Right ventricle myocardium inferior (tissue), 1 donor: ENCODE measurements around the gene CA11. TPM values are rescaled to one million over a fixed set of nuclear protein-coding genes. Genes with fewer than 3 reads are reported as not detected.

Experiments used
- ATAC-seq: fragments of 200-7000 bp; cut with Tn5 transposase; one replicate; pipeline ENCODE4 v1.9.1; 2020; ENCODE audit warnings: mild to moderate bottlenecking, moderate library complexity
- DNase-seq: peaks from one replicate; pipeline ENCODE4 v3.0.0; 2021; ENCODE audit errors: missing footprints
- intact Hi-C: fragments of 100-400 bp; cut with DNase I; formaldehyde crosslinking; loops from one replicate; pipeline ENCODE4 v1.11.0; 2022
- total RNA-seq: library from RNA; stranded (reverse); fragmentation: NEBNext Ultra II Directional; extraction: Animal tissue kit (Norgen Biotek cat#: 25700); gene quantifications from one replicate; pipeline ENCODE4 v1.2.1, GENCODE V29; 2021
- donor health status: DM: no; HTN: yes; CAD: no; lungs with severe emphysema.

The CA11 gene
- total RNA-seq, 1 donor from 2014 or later: 8.4 TPM

DNA sequence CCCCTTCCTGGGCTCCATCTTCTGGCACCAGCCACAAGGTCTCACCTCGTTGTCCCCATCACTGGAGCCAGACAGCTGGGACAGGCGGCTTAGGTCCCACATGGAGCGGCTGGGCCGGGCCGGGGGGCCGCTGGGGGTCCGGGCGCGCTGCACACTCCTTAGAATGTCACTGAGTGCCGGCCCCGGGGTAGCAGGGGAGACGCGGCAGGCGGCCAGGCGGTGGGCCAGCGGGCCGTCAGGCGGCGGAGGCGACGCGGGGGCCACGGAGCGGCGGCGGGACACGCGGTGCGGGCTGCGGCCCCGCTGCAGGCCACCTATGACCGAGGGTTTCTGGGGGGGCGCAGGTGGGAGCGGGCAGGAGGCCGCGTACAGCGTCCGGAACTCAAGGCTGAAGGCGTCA is 42.5 kb downstream of the CA11 start:
- DNase-seq (peak; percentile 30), ATAC-seq (no peak)
- intact Hi-C loops: no loop called here

DNA sequence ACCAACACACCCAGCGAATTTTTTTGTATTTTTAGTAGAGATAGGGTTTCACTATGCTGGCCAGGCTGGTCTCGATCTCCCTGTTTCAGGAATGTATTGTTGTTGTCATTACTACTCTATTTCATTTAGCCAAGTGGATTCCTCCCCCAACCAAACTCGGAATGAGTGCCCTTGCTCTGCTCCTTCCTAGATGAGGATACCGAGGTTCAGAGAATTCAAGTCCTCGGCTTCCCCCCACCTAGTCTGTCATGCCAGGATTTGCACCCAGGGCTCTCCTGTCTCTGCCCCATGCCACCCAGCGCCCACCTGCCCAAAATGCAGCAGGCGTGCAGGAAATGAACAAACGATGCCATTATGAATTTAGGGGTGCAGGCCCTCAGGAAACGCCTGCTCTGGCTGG is 43.0 kb downstream of the CA11 start:
- ATAC-seq (no peak), DNase-seq (peak; percentile 9)

DNA sequence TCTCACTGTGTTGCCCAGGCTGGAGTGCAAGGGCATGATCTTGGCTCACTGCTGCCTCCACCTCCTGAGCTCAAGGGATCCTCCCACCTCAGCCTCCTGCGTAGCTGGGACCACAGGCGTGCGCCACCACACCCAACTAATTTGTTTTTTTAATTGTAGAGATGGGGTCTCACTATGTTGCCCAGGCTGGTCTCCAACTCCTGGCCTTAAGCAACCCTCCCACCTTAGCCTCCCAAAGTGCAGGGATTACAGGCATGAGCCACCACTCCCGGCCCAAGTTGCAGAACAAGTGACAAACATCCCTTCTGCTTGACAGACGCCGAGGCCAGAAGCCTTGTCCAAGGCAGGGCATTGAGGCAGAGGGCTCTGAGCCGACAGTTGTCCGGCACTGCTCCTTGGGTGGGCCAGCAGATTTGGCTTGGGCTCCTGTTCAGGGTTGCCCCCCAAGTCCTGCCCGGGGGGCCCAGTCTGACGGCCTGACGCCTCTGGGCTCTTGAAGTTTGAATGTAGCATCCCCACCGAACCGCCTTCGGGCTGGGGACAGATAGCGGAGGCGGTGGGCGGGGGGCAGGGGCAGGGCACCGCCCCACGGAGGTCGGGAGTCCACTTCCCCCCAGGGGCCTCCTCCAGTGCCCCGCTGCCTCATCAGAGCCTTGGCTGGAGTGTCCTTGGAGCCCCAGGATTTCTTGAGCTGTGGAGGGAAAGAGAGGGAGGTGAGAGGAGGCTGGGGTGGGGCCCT is 45.1 kb downstream of the CA11 start:
- intact Hi-C loops: no loop called here
- ATAC-seq (no peak), DNase-seq (no peak)

More for the DNA sequence above, 43.0 kb downstream of the CA11 start:
- intact Hi-C loops: no loop called here

DNA sequence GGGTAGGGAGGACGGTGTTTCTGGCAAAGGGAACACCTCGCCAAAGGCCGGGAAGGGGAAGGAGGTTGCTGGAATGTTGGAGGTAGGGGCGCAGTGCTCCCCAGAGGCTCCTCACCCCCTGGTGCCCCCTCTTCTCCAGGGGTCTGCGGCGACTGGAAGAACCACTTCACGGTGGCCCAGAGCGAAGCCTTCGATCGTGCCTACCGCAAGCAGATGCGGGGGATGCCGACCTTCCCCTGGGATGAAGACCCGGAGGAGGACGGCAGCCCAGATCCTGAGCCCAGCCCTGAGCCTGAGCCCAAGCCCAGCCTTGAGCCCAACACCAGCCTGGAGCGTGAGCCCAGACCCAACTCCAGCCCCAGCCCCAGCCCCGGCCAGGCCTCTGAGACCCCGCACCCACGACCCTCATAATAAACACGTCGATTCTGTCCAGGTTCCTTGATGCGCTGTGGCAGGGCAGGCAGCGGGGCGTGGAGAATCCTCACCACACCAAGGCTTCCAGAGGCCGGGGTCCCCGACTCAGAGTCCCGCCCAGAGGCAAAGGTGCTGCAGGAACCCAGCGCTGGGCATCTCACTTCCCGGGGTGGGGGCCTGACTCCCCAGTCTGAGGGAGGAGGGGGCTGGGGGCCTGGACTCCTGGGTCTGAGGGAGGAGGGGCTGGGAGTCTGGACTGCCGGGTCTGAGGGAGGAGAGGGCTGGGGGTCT is 46.8 kb downstream of the CA11 start:
- DNase-seq: no peak

DNA sequence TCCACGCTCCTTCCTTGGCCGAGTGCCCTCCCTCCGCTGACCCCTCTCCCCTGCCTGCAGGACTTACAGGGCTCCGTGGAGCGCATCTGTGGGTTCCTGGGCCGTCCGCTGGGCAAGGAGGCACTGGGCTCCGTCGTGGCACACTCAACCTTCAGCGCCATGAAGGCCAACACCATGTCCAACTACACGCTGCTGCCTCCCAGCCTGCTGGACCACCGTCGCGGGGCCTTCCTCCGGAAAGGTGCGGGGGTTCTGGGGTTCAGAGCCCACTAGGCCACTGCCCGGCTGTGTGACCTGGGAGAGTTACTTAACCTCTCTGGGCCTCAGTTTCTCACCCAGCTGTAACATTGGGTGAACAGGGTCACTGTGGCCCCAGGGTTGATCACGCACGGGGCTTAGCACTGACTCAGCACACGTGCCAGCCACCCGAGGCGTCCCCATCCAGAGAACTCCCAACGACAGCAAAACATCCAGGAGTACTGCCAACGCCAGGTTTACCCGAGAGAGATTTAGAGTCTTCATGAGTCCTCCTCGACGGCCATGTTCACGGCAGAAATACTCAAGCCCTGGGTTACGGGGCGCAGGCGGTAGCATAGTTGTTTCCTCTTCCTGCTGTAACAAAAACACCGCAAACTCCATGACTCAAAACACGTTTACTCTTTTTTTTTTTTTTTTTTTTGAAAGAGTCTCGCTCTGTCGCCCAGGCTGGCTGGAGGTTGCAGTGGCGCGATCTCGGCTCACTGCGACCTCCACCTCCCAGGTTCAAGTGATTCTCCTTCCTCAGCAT is 49.1 kb downstream of the CA11 start:
- no peak for DNase-seq
- no peak for ATAC-seq
- intact Hi-C loops: no loop called here

More for the DNA sequence above, 46.8 kb downstream of the CA11 start:
- ATAC-seq: no peak
- intact Hi-C loops: no loop called here

DNA sequence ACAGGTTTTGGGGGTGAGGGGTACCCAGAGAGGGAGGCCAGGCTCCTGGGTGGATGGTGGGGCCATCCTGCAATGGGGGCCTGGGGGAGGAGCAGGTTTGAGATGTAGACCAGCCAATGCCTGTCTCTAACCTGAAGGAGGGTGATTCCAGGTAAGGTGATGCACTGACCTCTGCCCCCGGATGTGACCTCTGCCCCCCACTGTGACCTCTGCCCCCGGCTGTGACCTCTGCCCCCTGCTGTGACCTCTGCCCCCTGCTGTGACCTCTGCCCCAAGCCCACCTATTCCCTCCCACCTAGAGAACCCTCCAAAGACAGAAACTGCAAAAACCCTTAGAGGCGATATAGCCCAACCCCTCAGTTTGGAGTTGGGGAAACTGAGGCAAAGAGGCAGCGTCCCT is 49.8 kb downstream of the CA11 start:
- ATAC-seq (no peak), DNase-seq (no peak)
- intact Hi-C loops: no loop called here

DNA sequence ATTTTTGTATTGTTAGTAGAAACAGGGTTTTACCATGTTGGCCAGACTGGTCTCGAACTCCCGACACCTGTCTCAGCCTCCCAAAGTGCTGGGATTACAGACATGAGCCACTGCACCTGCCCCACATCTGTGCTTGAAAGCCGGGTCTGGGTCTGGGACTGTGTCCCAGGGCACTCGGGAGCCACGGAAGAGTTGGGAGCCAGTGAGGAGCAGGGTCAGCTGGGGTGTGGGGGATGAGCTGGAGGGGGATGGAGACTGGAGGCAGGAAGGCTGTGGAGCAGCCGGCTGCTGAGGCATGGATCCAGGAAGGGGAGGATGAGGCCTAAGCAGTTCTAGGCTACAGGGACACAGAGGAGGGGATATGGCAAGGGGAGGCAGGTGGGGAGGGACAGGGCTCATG is 50.2 kb downstream of the CA11 start:
- ATAC-seq: no peak
- intact Hi-C loops: no loop called here
- DNase-seq: no peak

DNA sequence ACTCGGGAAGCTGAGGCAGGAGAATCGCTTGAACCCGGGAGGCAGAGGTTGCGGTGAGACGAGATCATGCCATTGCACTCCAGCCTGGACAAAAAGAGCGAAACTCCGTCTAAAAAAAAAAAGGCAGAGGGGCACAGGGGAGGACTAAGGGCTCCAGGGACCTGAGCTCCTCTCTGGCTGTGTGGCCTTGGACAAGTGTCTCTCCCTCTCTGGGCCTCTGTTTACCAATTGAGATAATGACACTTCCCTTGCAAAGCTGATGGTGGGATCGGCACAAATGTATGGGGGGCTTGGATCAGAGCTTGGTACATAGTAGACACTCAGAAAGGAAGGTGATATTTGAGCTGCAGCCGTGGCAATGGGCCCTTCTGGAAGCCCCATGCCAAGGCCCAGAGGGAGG is 50.8 kb downstream of the CA11 start:
- ATAC-seq: no peak
- intact Hi-C loops: no loop called here
- DNase-seq: no peak

DNA sequence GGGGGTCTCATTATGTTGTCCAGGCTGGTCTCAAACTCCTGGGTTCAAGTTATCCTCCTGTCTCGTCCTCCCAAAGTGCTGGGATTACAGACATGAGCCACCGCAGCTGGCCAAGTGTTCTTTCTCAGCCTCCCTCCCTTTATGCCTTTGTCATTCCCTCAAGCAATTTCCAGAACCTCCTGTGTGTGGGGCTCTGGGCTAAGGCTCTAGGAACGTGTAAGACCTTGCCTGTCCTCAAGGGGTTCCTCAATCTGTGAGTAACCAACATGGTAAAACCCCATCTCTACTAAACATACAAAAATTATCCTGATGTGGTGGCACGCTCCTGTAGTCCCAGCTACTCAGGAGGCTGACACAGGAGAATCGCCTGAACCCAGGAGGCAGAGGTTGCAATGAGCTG is 55.0 kb downstream of the CA11 start:
- intact Hi-C loops: no loop called here
- ATAC-seq: no peak
- no peak for DNase-seq

DNA sequence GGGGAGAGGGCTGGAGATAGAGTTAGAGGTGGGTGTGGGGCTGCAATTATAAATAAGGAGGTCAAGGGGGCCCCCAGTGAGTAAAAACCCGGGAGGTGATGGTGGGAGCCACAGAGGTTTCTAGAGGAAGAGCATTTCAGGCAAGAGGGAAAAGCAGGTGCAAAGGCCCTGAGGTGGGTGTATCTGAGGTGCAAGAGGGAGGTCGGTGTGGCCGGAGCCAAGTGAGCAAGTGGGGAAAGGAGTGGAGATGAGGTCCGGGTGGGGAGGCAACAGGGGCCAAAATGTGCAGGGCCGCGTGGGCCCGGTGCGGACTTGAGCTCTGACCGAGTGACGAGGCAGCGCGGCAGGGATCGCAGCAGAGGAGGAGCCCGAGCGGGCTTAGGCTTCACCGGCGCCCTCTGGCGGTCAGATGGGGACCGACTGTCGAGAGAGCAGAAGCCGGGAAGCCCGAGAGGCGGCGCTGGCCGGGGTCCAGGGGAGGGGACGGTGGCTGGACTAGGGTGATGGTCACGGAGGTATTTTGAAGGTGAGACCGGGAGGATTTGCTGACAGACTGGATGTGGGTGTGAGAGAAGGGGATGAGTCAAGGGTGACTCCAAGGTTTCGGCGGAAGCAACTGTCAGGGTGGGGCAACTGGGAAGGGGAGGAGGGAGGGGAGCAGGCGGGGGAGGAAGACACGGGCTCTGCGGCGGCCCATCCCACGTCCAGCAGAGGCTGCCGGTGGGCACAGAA is 57.2 kb downstream of the CA11 start:
- DNase-seq (peak; percentile 96), ATAC-seq (peak; percentile 83)
- intact Hi-C loops: loop anchor here (2.0 kb wide), 1 partner anchor 322 kb away; no protein-coding TSS in a partner anchor

Other genes starting within 250 kb of the CA11 start
- 17.7 TPM for gene GRWD1, start 200.2 kb downstream of the CA11 start, total RNA-seq
- 0.19 TPM for gene KCNJ14, start 190.6 kb downstream of the CA11 start, total RNA-seq
- 30.7 TPM for gene CYTH2, start 176.8 kb downstream of the CA11 start, total RNA-seq
- 0.70 TPM for gene LMTK3, start 134.4 kb downstream of the CA11 start, total RNA-seq
- 0.43 TPM for gene SULT2B1, start 94.0 kb downstream of the CA11 start, total RNA-seq
- not detected for gene SPACA4, start 39.4 kb downstream of the CA11 start, total RNA-seq
- gene FAM83E, start 31.1 kb downstream of the CA11 start, total RNA-seq: not detected
- gene RPL18, start 27.0 kb downstream of the CA11 start, total RNA-seq: 604 TPM
- 7.2 TPM for gene SPHK2, start 26.7 kb downstream of the CA11 start, total RNA-seq
- 15.2 TPM for gene DBP, start 8.8 kb downstream of the CA11 start, total RNA-seq
- gene NTN5, start 26.8 kb upstream of the CA11 start, total RNA-seq: 0.14 TPM
- gene FUT2, start 49.8 kb upstream of the CA11 start, total RNA-seq: not detected
- gene MAMSTR, start 73.5 kb upstream of the CA11 start, total RNA-seq: 4.2 TPM
- gene RASIP1, start 94.4 kb upstream of the CA11 start, total RNA-seq: 15.3 TPM
- 0.49 TPM for gene IZUMO1, start 100.7 kb upstream of the CA11 start, total RNA-seq
- 2.1 TPM for gene FUT1, start 106.5 kb upstream of the CA11 start, total RNA-seq
- not detected for gene FGF21, start 109.3 kb upstream of the CA11 start, total RNA-seq
- 63.2 TPM for gene BCAT2, start 164.8 kb upstream of the CA11 start, total RNA-seq
- gene HSD17B14, start 190.3 kb upstream of the CA11 start, total RNA-seq: 1.0 TPM
- 23.8 TPM for gene PLEKHA4, start 222.4 kb upstream of the CA11 start, total RNA-seq
- 64.8 TPM for gene PPP1R15A, start 226.2 kb upstream of the CA11 start, total RNA-seq